ENCODE results near the gene GMPR2. TPM values are rescaled to one million over a fixed set of nuclear protein-coding genes. Genes with fewer than 3 reads are reported as not detected.

GMPR2 gene
- total and polyA plus RNA-seq, 2 of the 13 experiments (the other 11 are each of a cell fraction or from before 2014, with no cell fraction given), result 210 to 273 TPM

DNA sequence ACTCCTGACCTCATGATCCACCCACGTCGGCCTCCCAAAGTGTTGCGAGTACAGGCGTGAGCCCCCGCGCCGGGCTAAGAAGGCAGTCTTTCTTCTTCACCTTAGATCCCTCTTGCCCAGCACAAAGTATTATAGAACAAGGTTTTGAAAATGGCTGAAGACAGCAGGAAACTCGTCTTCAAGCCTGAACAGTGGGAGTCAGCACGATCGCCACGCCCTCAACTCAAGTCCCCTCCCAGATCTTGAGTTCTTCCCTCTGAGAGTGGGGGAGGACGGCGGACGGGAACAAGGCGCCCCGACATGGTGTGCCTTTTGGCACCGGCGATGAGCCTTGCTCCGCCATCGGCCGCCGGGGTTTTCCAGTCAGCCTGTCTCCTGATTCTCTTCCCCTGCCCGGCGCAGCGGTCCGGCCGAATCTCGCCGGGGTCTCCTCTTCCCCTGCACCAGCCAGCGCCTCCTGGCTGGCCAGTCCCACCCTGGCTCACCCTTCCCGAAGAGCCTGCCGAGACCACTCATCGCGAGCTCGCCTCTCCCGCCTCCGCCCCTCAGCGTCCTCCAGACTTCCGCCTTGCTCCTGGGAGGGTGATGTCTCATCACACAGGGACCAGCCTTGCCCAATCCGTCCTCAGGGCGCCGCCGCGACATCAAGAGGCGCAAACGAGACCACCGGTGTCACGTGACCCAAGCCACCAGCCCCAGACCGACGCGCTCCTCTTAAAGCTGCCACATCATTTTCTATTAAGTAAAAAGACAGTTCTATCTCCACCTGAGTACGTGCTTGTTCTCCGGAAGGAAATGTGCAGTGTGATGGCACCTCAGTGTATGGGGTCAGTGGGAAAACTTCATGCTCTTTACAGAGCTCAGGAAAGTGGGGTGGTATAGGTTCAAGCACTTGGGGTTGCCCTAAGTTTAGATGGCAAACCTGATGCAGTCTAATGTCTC lies 19.5 kb upstream of the GMPR2 start, which contains the start of gene CHMP4A (continued):
- TF ChIP-seq KDM3A (CRISPR knock-in tag; IDR thresholded peaks at IDR 0.05; ENCODE audit: low read depth) (peak; percentile 96; the same call in 1 of the 2 replicates), ZNF790 (CRISPR knock-in tag; IDR thresholded peaks at IDR 0.05; ENCODE audit: borderline replicate concordance) (0 out of 2 replicates have a peak, but pooled peaks have one; percentile 19), ZNF557 (CRISPR knock-in tag; IDR thresholded peaks at IDR 0.05) (peak; percentile 95), ZNF547 (CRISPR knock-in tag; IDR thresholded peaks at IDR 0.05) (peak; percentile 98), EHMT2 (IDR thresholded peaks at IDR 0.05; ENCODE audit: borderline replicate concordance, low read depth, low read length) (no peak), SUZ12 (IDR thresholded peaks at IDR 0.05; ENCODE audit: low read depth, low read length) (peak; percentile 8; the same call in 1 of the 2 replicates), RCOR2 (CRISPR knock-in tag; IDR thresholded peaks at IDR 0.05) (peak; percentile 55), ZNF205 (CRISPR knock-in tag; IDR thresholded peaks at IDR 0.05) (peak; percentile 22; the same call in 1 of the 2 replicates), EEA1 (CRISPR knock-in tag; IDR thresholded peaks at IDR 0.05; ENCODE audit: borderline replicate concordance) (peak; percentile 99; the same call in 1 of the 2 replicates), ZNF282 (IDR thresholded peaks at IDR 0.05; ENCODE audit: partially characterized antibody) (no peak), TBX3 (IDR thresholded peaks at IDR 0.05; ENCODE audit: borderline replicate concordance) (0 out of 2 replicates have a peak, but pooled peaks have one; percentile 31), ZNF253 (CRISPR knock-in tag; IDR thresholded peaks at IDR 0.05; ENCODE audit: borderline replicate concordance) (peak; percentile 67; the same call in 1 of the 2 replicates), GATAD1 (CRISPR knock-in tag; IDR thresholded peaks at IDR 0.05) (peak; percentile 99), DPF2 (CRISPR knock-in tag; IDR thresholded peaks at IDR 0.05; ENCODE audit: borderline replicate concordance, low read depth) (peak; percentile 48; the same call in 1 of the 2 replicates), MXI1 (IDR thresholded peaks at IDR 0.05; ENCODE audit: borderline replicate concordance, low read depth, low read length) (peak; percentile 95; the same call in 2 of the 3 replicates), YEATS2 (CRISPR knock-in tag; IDR thresholded peaks at IDR 0.05; ENCODE audit: borderline replicate concordance) (peak; percentile 98), ZNF3 (CRISPR knock-in tag; IDR thresholded peaks at IDR 0.05) (peak; percentile 22; the same call in 1 of the 2 replicates), SIX4 (CRISPR knock-in tag; IDR thresholded peaks at IDR 0.05) (peak; percentile 79), PAF1 (CRISPR knock-in tag; IDR thresholded peaks at IDR 0.05) (no peak; the same call in 1 of the 2 replicates), ZNF768 (CRISPR knock-in tag; IDR thresholded peaks at IDR 0.05) (peak; percentile 89), HMG20B (CRISPR knock-in tag; conservative IDR thresholded peaks at IDR 0.05) (no peak; the same call in 1 of the 2 replicates), NR2F1 (CRISPR knock-in tag; IDR thresholded peaks at IDR 0.05) (peak in 1 of 2 experiments; percentile 56; a peak in 1 of 4 replicates)
- TF ChIP-seq, protein P1, sequence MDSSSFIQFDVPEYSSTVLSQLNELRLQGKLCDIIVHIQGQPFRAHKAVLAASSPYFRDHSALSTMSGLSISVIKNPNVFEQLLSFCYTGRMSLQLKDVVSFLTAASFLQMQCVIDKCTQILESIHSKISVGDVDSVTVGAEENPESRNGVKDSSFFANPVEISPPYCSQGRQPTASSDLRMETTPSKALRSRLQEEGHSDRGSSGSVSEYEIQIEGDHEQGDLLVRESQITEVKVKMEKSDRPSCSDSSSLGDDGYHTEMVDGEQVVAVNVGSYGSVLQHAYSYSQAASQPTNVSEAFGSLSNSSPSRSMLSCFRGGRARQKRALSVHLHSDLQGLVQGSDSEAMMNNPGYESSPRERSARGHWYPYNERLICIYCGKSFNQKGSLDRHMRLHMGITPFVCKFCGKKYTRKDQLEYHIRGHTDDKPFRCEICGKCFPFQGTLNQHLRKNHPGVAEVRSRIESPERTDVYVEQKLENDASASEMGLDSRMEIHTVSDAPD (CRISPR knock-in tag; IDR thresholded peaks at IDR 0.05), result peak; percentile 76
- TF ChIP-seq, protein P2, sequence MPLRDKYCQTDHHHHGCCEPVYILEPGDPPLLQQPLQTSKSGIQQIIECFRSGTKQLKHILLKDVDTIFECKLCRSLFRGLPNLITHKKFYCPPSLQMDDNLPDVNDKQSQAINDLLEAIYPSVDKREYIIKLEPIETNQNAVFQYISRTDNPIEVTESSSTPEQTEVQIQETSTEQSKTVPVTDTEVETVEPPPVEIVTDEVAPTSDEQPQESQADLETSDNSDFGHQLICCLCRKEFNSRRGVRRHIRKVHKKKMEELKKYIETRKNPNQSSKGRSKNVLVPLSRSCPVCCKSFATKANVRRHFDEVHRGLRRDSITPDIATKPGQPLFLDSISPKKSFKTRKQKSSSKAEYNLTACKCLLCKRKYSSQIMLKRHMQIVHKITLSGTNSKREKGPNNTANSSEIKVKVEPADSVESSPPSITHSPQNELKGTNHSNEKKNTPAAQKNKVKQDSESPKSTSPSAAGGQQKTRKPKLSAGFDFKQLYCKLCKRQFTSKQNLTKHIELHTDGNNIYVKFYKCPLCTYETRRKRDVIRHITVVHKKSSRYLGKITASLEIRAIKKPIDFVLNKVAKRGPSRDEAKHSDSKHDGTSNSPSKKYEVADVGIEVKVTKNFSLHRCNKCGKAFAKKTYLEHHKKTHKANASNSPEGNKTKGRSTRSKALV (CRISPR knock-in tag; IDR thresholded peaks at IDR 0.05), result peak; percentile 92; the same call in 1 of the 2 replicates
